Measurements from ENCODE around the gene CPT1A. TPM values are rescaled to one million over a fixed set of nuclear protein-coding genes. Genes with fewer than 3 reads are reported as not detected.

The CPT1A gene
- polyA plus RNA-seq, 1 of the 3 experiments (the other 2 are of a cell fraction), result 31.2 TPM

- Histone ChIP-seq H4K20me1 (ENCODE audit: insufficient read depth) (no peaks in the 10 kb centered on the region), H3K4me1 (ENCODE audit: control insufficient read depth in 1 of 2, insufficient read depth in 2 of 2, low read depth in 1 of 2, low read length in 1 of 2) (no peaks in the 10 kb centered on the region), H3K9ac (no peak overlapping the region), H3K9me3 (no peaks in the 10 kb centered on the region), H3K4me2 (no peak overlapping the region), H3K36me3 (replicated peaks in 1 of 2; ENCODE audit: control insufficient read depth in 1 of 2, insufficient read depth in 2 of 2, low read length in 1 of 2) (no peaks in the 10 kb centered on the region), H3K27ac (ENCODE audit: low read depth in 2 of 2, low read length in 1 of 2) (no peak overlapping the region), H3K4me3 (ENCODE audit: low read depth in 2 of 2, low read length in 1 of 2) (no peak overlapping the region), H3F3A (replicated peaks; ENCODE audit: insufficient read depth) (no peaks in the 10 kb centered on the region), H3K9me2 (no peaks in the 10 kb centered on the region), H3K27me3 (ENCODE audit: insufficient read depth) (no peaks in the 10 kb centered on the region; the same call in 1 of the 2 replicates), H2AFZ (ENCODE audit: low read depth) (no peak overlapping the region), H3K79me2 (ENCODE audit: insufficient read depth) (no peaks in the 10 kb centered on the region)
- ChIA-PET CTCF (interaction anchor here (0.6 kb wide), 1 partner anchor 48 kb away, joined by 3 read pairs; no protein-coding TSS in a partner anchor), POLR2A (no interaction called here)
- 94% methylated on average over 1 of the region's 1 CpG for WGBS (ENCODE audit: low lambda C conversion rate)
- no peak for DNase-seq
- TF ChIP-seq ZBTB33 (IDR thresholded peaks at IDR 0.05; ENCODE audit: borderline replicate concordance, low read depth) (no peak), RFX5 (IDR thresholded peaks at IDR 0.05; ENCODE audit: low read length) (no peak), FOSL2 (IDR thresholded peaks at IDR 0.05; ENCODE audit: borderline replicate concordance, low read depth) (no peak), GABPA (IDR thresholded peaks at IDR 0.05; ENCODE audit: low read depth) (no peak), YY1 (IDR thresholded peaks at IDR 0.05; ENCODE audit: low read depth) (no peak), MXI1 (IDR thresholded peaks at IDR 0.05; ENCODE audit: low read depth, low read length) (no peak), SIN3A (IDR thresholded peaks at IDR 0.05; ENCODE audit: borderline replicate concordance, low read depth, low read length) (no peak), IRF3 (IDR thresholded peaks at IDR 0.05; ENCODE audit: low read depth, low read length) (no peak), REST (IDR thresholded peaks at IDR 0.05; ENCODE audit: low read depth, low read length) (no peak)
Observed at GRCh38 chr11:68722143-68722542, 119.6 kb downstream of the CPT1A start.

- Histone ChIP-seq H3K9me3 (no peaks in the 10 kb centered on the region), H3K4me3 (ENCODE audit: low read depth in 2 of 2, low read length in 1 of 2) (no peak overlapping the region), H2AFZ (ENCODE audit: low read depth) (no peak overlapping the region), H3K36me3 (replicated peaks in 1 of 2; ENCODE audit: control insufficient read depth in 1 of 2, insufficient read depth in 2 of 2, low read length in 1 of 2) (no peaks in the 10 kb centered on the region), H3K27ac (ENCODE audit: low read depth in 2 of 2, low read length in 1 of 2) (no peak overlapping the region), H3K4me1 (ENCODE audit: control insufficient read depth in 1 of 2, insufficient read depth in 2 of 2, low read depth in 1 of 2, low read length in 1 of 2) (no peaks in the 10 kb centered on the region), H3F3A (replicated peaks; ENCODE audit: insufficient read depth) (no peaks in the 10 kb centered on the region), H3K9me2 (no peaks in the 10 kb centered on the region), H3K4me2 (no peak overlapping the region), H3K79me2 (ENCODE audit: insufficient read depth) (no peaks in the 10 kb centered on the region), H3K27me3 (ENCODE audit: insufficient read depth) (no peaks in the 10 kb centered on the region; the same call in 1 of the 2 replicates), H4K20me1 (ENCODE audit: insufficient read depth) (no peaks in the 10 kb centered on the region), H3K9ac (no peak overlapping the region)
- TF ChIP-seq YY1 (IDR thresholded peaks at IDR 0.05; ENCODE audit: low read depth) (no peak), SMC3 (IDR thresholded peaks at IDR 0.05; ENCODE audit: low read depth, low read length) (no peak), RXRA (IDR thresholded peaks at IDR 0.05; ENCODE audit: borderline replicate concordance, low read depth) (no peak), FOXM1 (IDR thresholded peaks at IDR 0.05; ENCODE audit: low read depth) (no peak), MEF2A (IDR thresholded peaks at IDR 0.05; ENCODE audit: borderline replicate concordance, low read depth) (no peak), EP300 (IDR thresholded peaks at IDR 0.05; ENCODE audit: borderline replicate concordance in 1 of 2, low read depth in 1 of 2, low read length in 1 of 2) (no peak), TAF1 (IDR thresholded peaks at IDR 0.05; ENCODE audit: borderline replicate concordance, low read depth, low read length) (no peak)
- 36% methylated on average over 2 of the region's 2 CpGs for WGBS (ENCODE audit: low lambda C conversion rate)
- ChIA-PET POLR2A (no interaction called here), CTCF (no interaction called here)
- DNase-seq, result no peak
Observed at GRCh38 chr11:68721075-68721474, 120.6 kb downstream of the CPT1A start.

Data from SK-N-SH (cell line).